Stimulated activated effector memory CD8-positive, alpha-beta T cell treated with anti-CD3 and anti-CD28 coated beads, Interleukin-12 subunit alpha, Interleukin-12 subunit beta, amount 100 ng/mL, for 72 hours (primary cell): ENCODE data around the gene SLC6A6.

Experiments
- ATAC-seq: fragments of 150-1000 bp; cut with Tn5 transposase; 2 replicates; pipeline ENCODE4 v1.10.0; 2021
- DNase-seq, 2 donors: peaks; one replicate each; pipeline ENCODE4 v3.0.0; 2021 to 2022; ENCODE audit warnings: low spot score in 2 of 2
- H3K27ac Mint-ChIP-seq: one replicate; pipeline ENCODE4 v1.8.0; 2022; ENCODE audit warnings: mild to moderate bottlenecking, mixed read lengths
- H3K36me3 Mint-ChIP-seq: one replicate; pipeline ENCODE4 v1.8.0; 2022; ENCODE audit warnings: mild to moderate bottlenecking, mixed read lengths
- H3K4me1 Mint-ChIP-seq: one replicate; pipeline ENCODE4 v1.8.0; 2022; ENCODE audit warnings: mixed read lengths
- H3K4me3 Mint-ChIP-seq: one replicate; pipeline ENCODE4 v1.8.0; 2022; ENCODE audit warnings: mild to moderate bottlenecking, mixed read lengths
- H3K9me3 Mint-ChIP-seq: one replicate; pipeline ENCODE4 v1.8.0; 2022; ENCODE audit warnings: mixed read lengths

The SLC6A6 gene

DNA sequence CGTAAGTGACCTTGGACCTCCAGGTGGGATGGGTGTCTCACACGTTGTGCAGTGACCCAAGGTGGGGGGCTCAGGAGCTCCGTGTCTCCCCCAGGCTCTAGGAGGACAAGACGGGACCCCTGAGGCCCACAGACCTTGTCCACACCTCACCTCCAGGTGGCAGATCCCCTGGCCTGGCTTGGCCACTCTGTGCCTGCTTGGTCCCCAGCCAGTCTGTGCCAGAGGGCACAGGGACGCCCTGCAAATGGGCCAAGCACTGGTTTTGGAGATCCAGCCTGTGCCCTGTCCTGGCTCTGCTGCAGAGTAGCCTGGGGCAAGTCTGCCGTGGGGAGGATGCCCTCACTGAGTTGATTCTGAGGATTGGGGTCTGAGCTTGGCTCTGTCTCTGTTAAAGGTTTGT is 14.0 kb downstream of the SLC6A6 start:
- no peak for DNase-seq
- peak overlapping the region; percentile 18 for H3K27ac Mint-ChIP-seq
- peaks cover 46% of the 10 kb centered on the region for H3K36me3 Mint-ChIP-seq
- no peaks in the 10 kb centered on the region for H3K9me3 Mint-ChIP-seq
- H3K4me3 Mint-ChIP-seq: no peak overlapping the region
- ATAC-seq: no peak
- H3K4me1 Mint-ChIP-seq: peaks cover 37% of the 10 kb centered on the region

GRCh38 chr3:14418296-14419250 is 16.2 kb downstream of the SLC6A6 start:
- no peak for DNase-seq
- no peak overlapping the region for H3K4me3 Mint-ChIP-seq
- no peaks in the 10 kb centered on the region for H3K9me3 Mint-ChIP-seq
- H3K36me3 Mint-ChIP-seq: peaks cover 42% of the 10 kb centered on the region
- peak overlapping the region; percentile 79 for H3K27ac Mint-ChIP-seq
- H3K4me1 Mint-ChIP-seq: peaks cover 46% of the 10 kb centered on the region
- no peak for ATAC-seq

DNA sequence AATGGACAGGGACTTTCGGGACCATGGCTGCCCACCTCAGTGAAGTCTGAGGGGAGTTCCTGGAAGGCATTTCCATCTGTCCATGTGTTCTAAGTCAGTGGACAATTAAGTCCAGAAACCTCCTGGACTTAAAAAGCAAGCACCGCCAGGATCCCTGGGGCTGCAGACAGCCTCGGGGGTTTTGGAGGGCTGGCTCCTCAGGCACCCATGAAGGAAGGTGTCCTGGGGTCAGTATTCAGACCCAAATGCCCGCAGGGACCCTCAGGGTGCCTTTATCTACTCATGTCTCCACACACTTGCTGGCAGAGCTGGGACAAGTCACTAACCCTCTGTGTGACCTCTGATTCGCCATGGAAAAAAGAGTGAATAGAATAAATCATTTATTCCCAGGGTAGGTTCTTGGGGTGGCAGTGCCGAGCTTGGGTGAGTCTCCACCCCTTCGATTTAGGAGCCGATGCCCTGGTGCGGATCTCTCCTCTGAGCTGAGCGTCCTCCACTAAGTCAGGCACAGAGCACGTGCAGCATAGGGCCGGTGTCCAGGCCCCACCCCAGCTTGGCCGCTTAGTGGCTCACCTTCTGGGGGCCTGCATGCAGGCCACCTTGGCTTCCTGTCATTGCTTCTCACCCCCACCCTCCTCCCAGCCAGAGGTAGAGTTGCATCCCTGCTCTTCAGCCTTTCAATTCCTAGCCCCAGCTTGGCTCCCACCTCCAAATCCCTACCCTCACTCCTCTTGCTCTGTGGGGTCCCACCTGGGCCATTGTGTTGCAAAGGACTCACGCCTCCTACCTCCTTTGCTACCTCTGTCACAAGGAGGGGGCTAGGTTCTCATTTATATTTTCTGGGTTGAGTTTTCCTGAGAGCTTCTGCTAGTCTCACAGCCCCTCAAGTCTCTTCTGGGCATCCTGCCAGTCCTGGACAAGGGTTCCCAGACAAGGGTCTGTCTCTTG is 19.9 kb downstream of the SLC6A6 start:
- Mint-ChIP-seq H3K4me3 (no peak overlapping the region), H3K4me1 (peaks cover 63% of the 10 kb centered on the region), H3K36me3 (peaks cover 23% of the 10 kb centered on the region), H3K27ac (peak overlapping the region; percentile 91), H3K9me3 (no peaks in the 10 kb centered on the region)
- ATAC-seq (no peak), DNase-seq (no peak)

- peak; percentile 45 for ATAC-seq
- Mint-ChIP-seq H3K4me3 (peak overlapping the region; percentile 73), H3K4me1 (peaks cover 72% of the 10 kb centered on the region), H3K36me3 (peaks cover 14% of the 10 kb centered on the region), H3K27ac (peak overlapping the region; percentile 91), H3K9me3 (no peaks in the 10 kb centered on the region)
- DNase-seq: no peak
Measured at GRCh38 chr3:14423197-14423743, 20.9 kb downstream of the SLC6A6 start.

DNA sequence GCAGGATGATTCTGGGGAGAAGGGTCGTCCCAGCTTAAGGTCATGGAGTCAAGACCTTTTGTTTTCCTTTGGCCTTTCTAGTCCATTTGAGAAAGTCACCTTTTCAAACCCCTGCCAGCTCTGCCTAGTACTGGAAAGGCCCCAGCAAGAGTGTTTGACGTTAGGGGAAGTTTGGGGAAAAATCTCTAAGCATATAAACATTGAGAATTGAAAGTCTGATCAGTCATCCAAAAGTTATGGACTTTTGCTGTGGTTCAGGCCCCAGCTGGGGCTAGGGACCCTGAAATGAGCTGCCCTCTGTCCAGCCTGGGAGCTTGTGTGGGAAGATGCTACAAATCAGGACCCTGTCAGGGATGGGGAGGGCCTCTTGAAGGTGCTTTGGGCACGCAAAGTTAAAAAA is 21.6 kb downstream of the SLC6A6 start:
- DNase-seq (no peak), ATAC-seq (peak; percentile 17)
- peak overlapping the region; percentile 91 for H3K27ac Mint-ChIP-seq
- H3K4me1 Mint-ChIP-seq: peaks cover 74% of the 10 kb centered on the region
- H3K36me3 Mint-ChIP-seq: peaks cover 12% of the 10 kb centered on the region
- no peaks in the 10 kb centered on the region for H3K9me3 Mint-ChIP-seq
- peak overlapping the region; percentile 73 for H3K4me3 Mint-ChIP-seq

DNA sequence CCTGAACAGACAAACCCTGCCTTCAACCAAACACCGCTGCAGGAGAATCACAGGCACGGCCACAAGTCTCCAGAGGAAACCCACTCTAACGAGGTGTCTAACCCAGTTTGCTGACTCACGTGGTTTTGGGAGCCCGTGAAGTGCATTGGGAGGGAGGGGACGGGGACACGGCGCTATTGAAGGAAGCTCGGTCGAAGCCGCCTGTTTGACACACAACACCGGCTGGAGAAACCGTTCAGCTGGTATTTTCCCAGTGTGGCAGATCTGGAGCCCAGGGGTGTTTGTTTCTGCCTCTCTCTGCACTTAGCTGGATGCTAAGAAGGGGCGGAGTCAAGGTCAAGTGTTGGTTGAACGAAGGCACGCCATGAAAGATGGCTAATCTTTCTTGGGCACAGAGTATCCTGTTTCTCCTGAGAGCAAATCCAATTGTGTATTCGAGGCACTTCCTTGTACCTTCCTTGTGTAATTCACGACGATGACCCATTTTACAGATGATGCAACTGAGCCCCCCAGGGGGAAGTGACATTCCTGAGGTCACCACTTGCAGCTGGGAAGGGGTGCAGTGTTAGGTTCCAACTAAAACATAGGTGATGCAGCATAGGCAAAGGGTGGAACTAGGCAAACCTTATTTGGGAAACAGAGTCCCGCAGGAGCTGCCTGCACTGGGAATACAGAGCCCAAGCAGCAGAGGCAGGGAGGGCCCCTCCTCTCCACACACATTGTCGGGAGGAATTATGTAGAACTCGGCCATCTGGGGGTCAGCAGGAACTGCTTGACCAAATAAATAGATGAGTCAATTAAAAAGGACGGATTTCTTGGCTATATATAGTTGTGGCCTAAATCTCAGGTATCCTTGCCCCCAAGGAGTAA is 22.5 kb downstream of the SLC6A6 start:
- Mint-ChIP-seq H3K4me3 (peak overlapping the region; percentile 73), H3K4me1 (peaks cover 77% of the 10 kb centered on the region), H3K36me3 (peaks cover 12% of the 10 kb centered on the region), H3K9me3 (no peaks in the 10 kb centered on the region), H3K27ac (peak overlapping the region; percentile 91)
- peak; percentile 69 for ATAC-seq
- DNase-seq: peak; percentile 31 to 71

DNA sequence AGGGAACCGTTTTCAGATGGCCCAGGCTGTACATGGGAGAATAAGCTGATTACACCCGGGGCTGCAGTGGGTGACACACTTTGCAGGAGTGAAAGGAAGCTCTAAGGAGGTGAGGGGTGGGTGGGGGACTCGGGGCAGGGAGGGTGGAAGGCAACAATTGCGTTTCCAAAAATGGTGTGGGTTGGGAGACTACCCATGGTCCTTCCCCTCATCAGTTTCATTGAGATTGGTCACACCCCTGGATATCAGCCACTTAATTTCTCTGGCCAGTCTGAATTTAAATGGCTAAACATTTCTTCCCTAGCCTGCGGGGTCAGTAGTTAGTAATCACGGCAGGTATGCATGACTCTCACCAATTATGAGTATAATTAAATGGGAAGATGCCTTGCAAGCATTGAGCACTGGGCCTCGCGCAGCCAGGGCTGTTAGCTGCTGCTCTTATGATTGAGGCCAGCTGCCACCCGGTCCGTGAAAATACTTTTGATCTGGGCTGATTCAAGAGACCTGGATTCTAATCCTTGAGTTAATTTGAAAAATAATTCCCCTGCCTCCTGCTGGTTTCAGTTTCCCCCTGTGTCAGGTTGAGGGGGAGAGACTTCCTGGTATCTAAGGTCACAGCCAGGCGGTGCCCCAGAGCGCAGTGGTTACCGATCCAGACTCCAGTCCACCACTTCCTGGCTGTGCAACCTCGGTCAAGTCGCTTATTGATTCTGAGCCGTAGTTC is 23.3 kb downstream of the SLC6A6 start:
- Mint-ChIP-seq H3K27ac (peak overlapping the region; percentile 91), H3K4me3 (peak overlapping the region; percentile 73), H3K4me1 (peaks cover 85% of the 10 kb centered on the region), H3K9me3 (no peaks in the 10 kb centered on the region), H3K36me3 (peaks cover 7% of the 10 kb centered on the region)
- ATAC-seq (peak; percentile 59), DNase-seq (peak in 1 of 2 donors; percentile 67)

DNA sequence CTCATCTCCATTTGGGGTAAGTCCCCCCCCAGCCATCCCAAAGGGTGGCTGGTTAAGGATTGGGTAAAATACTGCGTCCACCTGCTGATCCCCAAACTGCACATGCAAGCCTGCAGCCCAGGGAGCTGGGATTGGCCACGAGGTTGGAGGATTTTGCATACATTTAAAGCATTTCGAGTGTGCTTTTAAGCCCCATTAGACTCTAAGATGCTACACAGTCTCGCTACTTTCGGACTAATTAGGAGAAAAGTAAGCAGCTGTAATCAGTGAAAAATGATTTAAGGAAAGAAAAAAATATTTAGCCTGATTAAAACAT is 23.9 kb downstream of the SLC6A6 start:
- peak overlapping the region; percentile 91 for H3K27ac Mint-ChIP-seq
- peaks cover 4% of the 10 kb centered on the region for H3K36me3 Mint-ChIP-seq
- H3K4me1 Mint-ChIP-seq: peaks cover 90% of the 10 kb centered on the region
- peak overlapping the region; percentile 73 for H3K4me3 Mint-ChIP-seq
- no peaks in the 10 kb centered on the region for H3K9me3 Mint-ChIP-seq
- no peak for ATAC-seq
- no peak for DNase-seq

- peaks cover 4% of the 10 kb centered on the region for H3K36me3 Mint-ChIP-seq
- H3K4me3 Mint-ChIP-seq: peak overlapping the region; percentile 8
- DNase-seq (no peak), ATAC-seq (no peak)
- peak overlapping the region; percentile 91 for H3K27ac Mint-ChIP-seq
- H3K9me3 Mint-ChIP-seq: no peaks in the 10 kb centered on the region
- peaks cover 99% of the 10 kb centered on the region for H3K4me1 Mint-ChIP-seq
Measured at GRCh38 chr3:14428087-14429033, 26.0 kb downstream of the SLC6A6 start.

DNA sequence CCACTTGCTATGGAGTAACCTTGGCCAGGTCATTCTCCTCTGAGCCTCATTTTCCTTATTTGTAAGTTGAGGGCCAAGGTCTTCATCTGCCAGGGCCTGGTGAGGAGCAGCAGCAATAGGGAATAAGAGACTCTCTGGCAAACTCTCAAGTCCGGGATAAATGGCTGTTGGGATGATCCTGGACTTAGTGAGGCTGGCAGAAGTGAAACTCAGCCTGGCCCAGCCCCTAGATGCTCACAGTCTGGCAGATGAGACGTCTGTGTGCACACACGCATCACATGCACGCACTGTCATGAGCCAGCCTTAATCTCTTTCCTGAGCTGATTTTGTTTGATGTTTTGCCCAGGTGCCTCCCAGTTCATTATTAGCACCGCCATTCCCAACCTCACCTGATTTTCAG is 26.8 kb downstream of the SLC6A6 start:
- Mint-ChIP-seq H3K27ac (peak overlapping the region; percentile 91), H3K36me3 (peaks cover 12% of the 10 kb centered on the region), H3K9me3 (no peaks in the 10 kb centered on the region), H3K4me3 (no peak overlapping the region), H3K4me1 (peaks cover 99% of the 10 kb centered on the region)
- no peak for DNase-seq
- no peak for ATAC-seq

DNA sequence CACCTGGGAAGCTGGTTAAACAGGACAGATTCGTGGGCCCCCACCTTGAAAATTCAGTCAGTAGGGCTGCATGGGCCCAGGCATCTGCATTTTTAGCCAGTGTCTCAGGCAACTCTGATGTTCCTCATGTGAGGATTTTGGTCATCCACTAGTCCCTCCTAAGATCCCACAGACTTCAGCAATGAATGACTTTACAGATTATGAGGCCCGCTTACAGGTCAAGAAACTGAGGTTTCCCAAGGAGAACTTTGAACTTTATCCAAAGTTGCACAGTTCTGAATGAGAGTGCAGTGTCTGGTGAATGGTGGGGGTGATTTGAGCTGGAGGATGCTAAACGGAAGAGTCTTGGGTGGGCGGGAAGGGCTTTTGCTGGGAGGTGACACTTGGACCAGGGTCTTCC is 27.2 kb downstream of the SLC6A6 start:
- peak overlapping the region; percentile 91 for H3K27ac Mint-ChIP-seq
- peaks cover 16% of the 10 kb centered on the region for H3K36me3 Mint-ChIP-seq
- DNase-seq (no peak), ATAC-seq (no peak)
- peaks cover 99% of the 10 kb centered on the region for H3K4me1 Mint-ChIP-seq
- no peaks in the 10 kb centered on the region for H3K9me3 Mint-ChIP-seq
- H3K4me3 Mint-ChIP-seq: no peak overlapping the region

DNA sequence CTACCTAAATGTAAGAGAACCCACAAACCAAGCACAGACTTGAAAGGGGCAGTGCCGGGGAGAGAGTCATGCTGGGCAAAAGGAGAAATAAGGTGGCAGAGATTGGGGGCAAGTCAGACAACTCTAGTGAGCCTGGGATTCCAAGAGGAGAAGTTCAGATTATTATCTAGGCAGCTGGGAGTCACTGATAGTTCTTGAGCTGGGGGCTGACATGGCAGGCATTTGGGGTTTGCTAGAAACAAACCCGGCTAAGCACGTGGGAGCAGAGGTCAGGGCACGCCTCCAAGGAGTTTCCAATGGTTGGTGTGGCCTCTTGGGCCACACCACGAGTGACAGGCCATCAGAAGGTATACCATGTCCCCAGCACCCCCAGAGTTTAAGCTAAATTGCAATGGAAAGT is 27.6 kb downstream of the SLC6A6 start:
- H3K4me1 Mint-ChIP-seq: peaks cover 99% of the 10 kb centered on the region
- no peak for DNase-seq
- H3K9me3 Mint-ChIP-seq: no peaks in the 10 kb centered on the region
- peak overlapping the region; percentile 91 for H3K27ac Mint-ChIP-seq
- ATAC-seq: no peak
- H3K4me3 Mint-ChIP-seq: peak overlapping the region; percentile 71
- peaks cover 20% of the 10 kb centered on the region for H3K36me3 Mint-ChIP-seq
